Measurements from ENCODE around the gene SERPINA9.
A peak's percentile ranks its signal among the peaks of the same experiment; 100 is the strongest.

SERPINA9 gene

GRCh38 chr14:94461526-94462218, 14.3 kb downstream of the SERPINA9 start:
- no peak for DNase-seq

DNA sequence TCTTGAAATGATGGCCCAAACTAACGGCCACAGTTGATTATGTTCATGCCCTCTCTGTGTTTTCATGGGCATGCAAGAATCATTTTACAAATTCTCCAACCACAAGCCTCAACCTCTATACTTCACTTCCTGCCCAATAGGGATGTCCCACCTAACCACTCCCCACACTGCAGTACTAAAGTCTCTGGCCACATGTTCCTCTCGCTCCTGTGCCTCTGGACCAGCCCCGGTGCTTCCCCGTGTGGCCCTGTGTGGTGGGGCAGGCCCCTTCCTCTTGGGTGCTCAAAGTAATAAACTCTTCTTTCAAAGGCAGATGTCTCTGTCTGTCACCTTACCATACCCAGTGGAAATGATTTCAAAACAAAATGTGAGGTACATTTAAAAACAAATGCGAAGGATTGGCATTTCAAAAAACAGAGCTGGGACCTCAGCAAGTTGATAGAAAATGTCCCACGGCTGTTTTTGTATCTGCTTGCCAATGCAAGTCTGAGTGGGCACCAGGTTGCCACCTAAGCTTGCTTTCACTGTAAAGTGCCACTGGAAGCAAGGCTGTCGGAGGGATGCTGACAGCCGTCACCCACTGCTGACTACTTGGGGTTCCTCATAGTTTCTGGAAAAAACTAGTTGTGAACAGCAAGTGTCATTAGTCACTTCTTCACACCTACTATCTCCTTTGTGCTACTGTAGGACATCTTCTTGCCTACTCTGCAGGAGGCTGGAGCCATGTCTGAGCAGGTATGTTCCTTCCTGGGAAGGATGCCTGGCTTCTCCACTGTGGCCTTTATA, 15.2 kb downstream of the SERPINA9 start:
- DNase-seq: no peak

DNA sequence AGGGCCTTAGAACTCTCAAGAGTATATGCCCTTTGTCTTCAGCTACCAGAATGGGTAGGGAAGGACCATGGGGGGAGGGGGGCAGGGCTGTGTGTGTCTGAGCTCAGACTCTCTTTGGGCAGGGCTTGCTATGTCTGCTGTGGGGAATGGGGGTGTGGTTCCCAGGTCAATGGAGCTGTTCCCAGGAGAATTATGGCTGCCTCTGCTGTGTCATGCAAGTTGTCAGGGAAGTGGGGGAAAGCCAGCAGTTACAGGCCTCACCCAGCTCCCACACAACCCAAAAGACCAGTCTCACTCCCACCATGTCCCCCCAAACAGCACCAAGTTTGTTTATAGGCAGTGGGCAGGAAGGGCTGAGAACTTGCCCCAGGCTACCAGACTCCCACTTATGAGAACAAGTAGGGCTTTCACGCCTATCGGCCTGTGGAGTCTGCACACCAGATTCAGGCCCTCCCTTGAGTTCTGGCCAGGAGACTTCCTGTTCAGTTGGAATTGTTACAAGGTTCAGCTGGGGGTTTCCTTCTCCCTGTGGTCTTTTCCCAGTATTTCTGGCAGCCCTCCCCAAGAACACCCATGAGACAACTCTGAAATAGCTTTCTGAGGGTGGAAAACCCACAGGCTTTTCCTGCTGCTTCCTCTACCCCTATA, 17.3 kb downstream of the SERPINA9 start:
- no peak for DNase-seq

GRCh38 chr14:94458096-94458495, 17.9 kb downstream of the SERPINA9 start:
- no peak for DNase-seq

DNA sequence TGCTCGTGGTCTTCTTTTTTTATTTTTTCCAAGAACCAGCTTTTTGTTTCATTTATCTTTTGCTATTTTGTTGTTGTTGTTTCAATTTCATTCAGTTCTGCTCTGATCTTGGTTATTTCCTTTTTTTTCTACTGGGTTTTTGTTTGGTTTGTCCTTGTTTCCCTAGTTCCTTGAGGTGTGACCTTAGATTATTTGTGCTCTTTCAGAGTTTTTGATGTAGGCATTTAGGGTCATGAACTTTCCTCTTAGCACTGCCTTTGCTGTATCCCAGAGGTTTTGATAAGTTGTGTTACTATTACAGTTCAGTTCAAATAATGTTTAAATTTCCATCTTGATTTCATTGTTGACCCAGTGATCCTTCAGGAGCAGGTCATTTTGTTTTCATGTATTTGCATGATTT, 20.1 kb downstream of the SERPINA9 start:
- DNase-seq: no peak

DNA sequence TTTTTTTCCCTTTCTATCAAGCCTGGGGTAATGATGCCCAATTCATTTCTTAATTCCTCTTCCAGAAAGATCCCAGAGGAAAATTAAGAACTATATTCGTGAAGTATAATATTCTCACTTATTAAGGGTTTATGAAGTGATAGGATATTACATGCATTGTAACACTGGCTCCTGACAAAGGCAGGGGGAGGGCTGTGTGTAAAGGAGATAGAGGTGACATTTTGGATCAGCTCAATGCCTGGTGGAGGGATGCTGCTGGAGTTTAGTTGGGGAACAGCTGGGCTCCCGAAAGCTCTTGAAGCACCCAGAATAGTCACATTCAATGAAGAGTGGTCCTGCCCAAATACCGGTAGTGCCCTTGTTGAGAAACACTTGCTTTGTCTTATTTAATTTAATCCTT, 24.2 kb downstream of the SERPINA9 start:
- no peak for DNase-seq

DNA sequence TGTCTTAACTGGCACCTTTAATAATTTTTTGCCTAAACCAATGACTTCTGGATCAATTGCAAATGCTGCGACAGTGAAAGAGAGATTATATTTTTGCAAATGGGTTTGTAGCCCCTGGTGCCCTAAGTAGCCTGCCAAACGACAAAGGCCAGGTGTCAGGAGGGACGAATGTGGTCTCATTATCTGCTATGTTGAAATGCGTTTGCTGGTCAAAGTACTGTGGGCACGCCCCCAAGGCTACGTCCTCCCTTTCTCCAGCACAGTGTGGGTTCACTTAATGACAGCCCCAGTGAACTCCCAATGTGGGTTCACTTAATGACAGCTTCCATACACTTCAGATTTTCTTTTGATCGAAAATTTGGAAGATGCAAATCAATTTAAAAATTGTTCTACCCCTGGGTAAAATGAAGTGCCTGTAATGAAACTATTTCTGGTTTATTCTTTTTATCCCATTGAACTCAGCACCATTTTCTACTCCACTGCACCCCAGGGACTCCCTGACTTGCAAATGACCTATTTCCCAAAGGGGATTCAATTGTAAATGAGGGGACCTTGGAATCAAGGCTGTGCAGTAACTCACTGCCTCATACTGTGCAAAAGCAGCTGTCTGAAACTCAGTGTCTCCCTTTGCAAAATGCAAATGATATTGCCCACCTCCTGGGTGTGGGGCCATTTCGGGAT, 24.8 kb downstream of the SERPINA9 start:
- no peak for DNase-seq

GRCh38 chr14:94450722-94451090, 25.3 kb downstream of the SERPINA9 start:
- DNase-seq: no peak

DNA sequence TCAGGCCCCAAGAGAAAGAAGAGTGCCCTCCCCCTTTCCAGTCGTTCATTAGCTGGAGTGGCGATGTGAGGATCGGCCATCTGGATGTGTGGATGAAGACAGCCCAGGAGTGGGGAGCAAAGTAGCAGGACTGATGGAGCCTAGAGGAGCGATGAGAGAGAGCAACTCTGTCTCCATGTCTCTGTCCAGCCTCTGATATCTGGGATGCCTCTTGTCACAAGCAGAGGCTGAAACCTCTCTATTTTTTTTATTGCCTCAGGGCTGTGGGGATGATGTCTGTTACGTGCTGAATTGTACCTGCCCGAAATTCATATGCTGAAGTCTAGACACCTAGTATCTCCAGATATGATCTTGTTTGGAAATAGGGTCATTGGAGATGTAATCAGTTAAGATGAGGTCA, 26.1 kb downstream of the SERPINA9 start:
- DNase-seq: no peak

- no peak for DNase-seq
Observed at GRCh38 chr14:94448071-94448808, 27.8 kb downstream of the SERPINA9 start.

- DNase-seq: no peak
Observed at GRCh38 chr14:94447206-94447605, 28.8 kb downstream of the SERPINA9 start.

GRCh38 chr14:94446126-94446525, 29.9 kb downstream of the SERPINA9 start:
- no peak for DNase-seq

DNA sequence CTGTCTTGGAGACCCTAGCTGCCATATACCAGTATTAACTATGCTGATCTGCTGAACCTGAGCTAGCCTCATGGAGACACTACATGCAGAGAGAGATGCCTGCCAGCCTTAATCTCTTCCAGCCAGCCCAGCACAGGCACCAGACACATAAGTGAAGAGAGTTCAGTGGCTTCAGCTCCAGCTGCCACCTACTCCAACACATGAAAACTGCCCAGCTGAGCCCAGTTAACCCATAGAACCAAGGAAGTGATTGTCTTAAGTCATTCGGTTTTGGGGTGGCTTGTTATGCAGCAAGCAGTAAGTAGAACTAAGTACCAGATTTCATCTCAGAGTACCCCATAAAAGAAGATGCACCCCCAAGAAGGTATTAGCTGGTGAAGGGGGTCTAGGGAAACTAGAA, 31.0 kb downstream of the SERPINA9 start:
- DNase-seq: no peak

DNA sequence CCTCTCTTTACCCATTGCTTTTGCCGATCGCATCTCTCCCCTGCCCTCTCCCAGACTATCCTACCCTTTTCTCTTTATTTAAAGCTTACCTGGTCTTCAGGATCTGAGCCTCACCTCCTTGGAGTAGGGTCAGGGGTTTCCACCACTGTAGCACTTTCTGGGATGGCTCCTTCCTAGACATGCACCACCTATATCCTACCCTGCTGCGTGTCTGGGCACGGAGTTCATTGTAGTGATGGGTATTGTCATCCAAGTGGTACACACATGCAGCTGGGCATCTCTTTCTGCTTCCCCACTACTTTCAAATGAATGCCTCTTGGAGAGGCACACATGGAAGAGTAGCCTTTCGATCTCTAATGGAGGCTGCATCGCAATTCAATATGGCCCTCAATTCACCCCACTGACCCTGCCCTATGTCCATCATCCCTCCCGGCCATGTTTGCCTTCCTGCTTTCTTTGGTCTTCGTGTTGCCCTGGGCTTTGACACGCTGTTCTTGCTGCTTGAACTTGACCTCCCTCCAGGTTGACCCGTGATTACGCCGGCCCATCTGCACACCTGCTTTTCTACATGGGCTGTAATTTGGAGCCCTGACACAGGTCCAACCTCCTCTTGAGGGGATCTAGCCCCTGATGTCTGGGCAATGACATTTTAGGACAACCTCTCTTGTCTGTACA, 34.3 kb downstream of the SERPINA9 start:
- no peak for DNase-seq

GRCh38 chr14:94441130-94441529, 34.9 kb downstream of the SERPINA9 start:
- DNase-seq: no peak

- no peak for DNase-seq
Observed at GRCh38 chr14:94439453-94440057, 36.4 kb downstream of the SERPINA9 start.

DNA sequence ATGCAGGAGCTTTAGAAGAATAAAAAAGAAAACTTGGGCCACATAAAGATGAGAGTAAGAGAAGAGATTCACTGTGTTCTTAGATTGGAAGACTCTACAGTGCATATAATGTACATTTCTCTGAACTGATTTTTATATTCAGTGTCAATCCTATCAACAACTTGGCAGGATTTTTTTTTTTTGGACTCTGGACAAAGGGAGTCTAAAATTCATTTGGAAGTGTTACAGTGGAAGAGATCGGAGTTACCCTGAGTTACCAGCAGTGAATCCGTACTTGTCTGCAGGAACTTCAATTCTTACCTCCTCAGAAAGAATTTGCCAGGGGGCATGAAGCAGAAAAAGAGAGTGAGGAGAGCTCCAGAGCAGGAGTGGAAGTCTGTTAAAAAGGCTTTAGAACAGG, 47.4 kb downstream of the SERPINA9 start:
- no peak for DNase-seq

DNA sequence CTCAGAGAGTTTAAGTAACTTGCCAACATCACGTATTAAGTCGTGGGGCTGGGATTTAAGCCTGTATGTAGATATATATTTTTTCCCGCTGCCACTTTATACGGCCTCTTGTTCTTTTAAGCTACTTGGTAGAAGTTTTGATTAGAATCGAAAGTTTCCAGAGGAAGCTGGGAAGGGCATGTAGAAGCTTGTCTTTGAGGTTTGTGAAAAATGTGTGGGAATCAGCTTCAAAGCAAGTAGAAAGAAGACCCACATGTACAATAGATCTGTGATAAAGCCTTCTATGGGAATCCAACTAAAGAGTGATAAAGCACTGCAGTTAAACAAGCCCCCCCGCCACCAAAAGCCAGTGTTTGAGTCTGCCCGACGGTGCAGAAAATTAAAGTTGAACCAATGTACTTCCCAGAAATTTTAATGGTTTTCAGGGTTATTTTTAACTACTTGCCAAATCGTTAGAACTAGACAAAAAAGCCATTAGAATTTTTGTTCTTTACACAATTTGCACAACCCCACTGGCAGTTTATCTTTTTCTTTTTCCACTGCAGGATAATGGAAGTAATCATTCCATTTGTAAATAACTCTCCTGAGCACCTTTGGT, 48.9 kb downstream of the SERPINA9 start:
- no peak for DNase-seq

DNA sequence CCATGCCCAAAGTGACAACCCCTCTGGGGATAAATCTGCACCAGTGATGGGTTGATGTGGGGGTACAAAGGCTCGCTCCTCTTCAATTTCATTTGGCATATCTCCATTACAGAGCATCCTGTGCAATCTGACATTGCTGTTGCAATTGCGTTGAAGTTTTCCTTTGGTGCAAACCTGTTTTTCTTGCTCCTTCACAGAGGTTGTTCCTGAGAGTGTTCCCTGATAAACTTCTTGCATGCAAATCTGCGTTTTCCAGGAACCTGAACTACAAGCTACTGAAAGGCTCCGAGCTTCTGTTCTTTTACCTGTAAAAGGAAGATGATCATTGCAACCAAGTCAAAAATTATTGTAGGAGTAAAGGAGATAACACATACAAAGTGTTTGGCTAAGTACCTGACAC, 49.5 kb downstream of the SERPINA9 start:
- no peak for DNase-seq

GRCh38 chr14:94424371-94424770, 51.6 kb downstream of the SERPINA9 start:
- no peak for DNase-seq

DNA sequence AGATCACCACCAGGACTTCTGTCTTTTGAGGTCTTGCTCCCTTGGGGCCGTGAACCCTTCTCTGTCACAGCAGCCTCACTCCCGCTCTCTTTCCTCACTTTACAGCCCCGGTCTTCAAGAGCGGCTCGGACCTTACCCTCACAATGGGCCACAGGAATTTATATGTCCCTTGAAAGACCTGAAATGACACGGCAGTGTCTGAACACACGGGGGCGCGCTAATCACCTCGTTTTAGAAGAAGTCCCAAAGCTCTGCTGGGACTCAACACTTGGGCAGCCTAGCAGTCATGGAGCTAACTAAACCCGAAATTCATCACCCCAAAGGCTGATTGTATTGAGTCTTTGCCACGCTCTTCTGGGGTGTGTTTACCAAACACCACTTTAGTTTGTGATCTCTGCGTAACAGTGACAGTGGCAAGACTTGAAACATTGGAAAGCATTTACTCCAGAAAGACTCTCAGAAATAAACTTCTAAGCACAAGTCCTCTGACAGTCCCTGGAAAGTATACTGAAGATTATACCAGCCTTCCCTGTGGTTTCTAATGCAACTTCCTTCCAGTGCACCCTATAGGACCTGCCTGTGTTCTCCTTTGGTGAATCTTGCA, 52.4 kb downstream of the SERPINA9 start:
- DNase-seq: peak; percentile 19 to 32

All from CD4-positive, alpha-beta T cell treated with Interferon alpha-2 for 1 hour (primary cell).